ENCODE results near the gene FTSJ3. TPM values are rescaled to one million over a fixed set of nuclear protein-coding genes. Genes with fewer than 3 reads are reported as not detected.

Gene FTSJ3
- total and polyA plus RNA-seq, 2 of the 13 experiments (the other 11 are each of a cell fraction or from before 2014, with no cell fraction given) = 26.0 to 64.2 TPM

DNA sequence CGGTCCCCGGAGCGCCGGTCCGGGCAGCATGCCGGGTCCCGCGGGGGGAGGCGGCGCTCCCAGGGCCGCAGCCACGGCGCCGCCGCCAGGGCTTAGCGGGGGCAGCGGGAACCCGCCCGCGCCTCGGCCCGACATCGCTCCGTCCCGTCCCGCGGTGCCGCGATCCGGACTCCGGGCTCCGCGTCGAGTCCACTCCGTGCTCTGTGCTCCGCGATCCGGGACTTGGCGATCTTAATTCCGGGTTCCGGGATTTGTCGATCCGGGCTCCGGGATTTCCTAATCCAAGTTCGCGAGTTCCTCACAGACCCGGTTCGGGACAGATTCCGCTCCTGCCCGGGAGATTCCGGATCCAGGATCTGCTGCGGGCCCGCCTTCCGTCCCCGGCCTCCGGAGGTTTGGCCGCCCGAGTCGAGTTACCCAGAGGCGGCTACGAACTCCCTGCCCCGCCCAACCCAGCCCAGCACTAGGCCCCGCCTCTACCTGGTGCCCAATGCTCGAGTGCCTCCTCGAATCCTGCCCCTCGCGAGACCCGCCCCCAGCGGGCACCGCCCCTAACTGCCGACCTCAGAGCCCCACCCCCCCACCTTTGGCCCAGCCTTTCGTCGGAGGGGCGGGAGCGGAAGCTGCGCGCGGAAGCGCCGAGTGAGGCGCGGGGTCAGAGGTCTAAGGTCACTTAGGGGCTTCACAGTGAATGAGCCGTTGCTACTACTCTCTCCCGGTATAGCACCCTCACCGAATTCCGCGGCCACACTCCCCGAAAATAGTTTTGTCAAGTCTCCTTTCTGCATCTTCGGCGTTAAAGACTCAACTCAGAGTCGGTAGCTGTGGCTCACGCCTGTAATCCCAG, 15.3 kb upstream of the FTSJ3 start, which contains the start of gene SMARCD2 (continued):
- peak; percentile 84 for TF ChIP-seq ZNF335 (CRISPR knock-in tag; IDR thresholded peaks at IDR 0.05)
- no peak for TF ChIP-seq ZNF775 (CRISPR knock-in tag; IDR thresholded peaks at IDR 0.05; ENCODE audit: borderline replicate concordance)
- no peak for TF ChIP-seq ZMYM2 (CRISPR knock-in tag; IDR thresholded peaks at IDR 0.05)
- peak; percentile 91 for TF ChIP-seq MED1 (CRISPR knock-in tag; IDR thresholded peaks at IDR 0.05)
- TF ChIP-seq, protein P1, sequence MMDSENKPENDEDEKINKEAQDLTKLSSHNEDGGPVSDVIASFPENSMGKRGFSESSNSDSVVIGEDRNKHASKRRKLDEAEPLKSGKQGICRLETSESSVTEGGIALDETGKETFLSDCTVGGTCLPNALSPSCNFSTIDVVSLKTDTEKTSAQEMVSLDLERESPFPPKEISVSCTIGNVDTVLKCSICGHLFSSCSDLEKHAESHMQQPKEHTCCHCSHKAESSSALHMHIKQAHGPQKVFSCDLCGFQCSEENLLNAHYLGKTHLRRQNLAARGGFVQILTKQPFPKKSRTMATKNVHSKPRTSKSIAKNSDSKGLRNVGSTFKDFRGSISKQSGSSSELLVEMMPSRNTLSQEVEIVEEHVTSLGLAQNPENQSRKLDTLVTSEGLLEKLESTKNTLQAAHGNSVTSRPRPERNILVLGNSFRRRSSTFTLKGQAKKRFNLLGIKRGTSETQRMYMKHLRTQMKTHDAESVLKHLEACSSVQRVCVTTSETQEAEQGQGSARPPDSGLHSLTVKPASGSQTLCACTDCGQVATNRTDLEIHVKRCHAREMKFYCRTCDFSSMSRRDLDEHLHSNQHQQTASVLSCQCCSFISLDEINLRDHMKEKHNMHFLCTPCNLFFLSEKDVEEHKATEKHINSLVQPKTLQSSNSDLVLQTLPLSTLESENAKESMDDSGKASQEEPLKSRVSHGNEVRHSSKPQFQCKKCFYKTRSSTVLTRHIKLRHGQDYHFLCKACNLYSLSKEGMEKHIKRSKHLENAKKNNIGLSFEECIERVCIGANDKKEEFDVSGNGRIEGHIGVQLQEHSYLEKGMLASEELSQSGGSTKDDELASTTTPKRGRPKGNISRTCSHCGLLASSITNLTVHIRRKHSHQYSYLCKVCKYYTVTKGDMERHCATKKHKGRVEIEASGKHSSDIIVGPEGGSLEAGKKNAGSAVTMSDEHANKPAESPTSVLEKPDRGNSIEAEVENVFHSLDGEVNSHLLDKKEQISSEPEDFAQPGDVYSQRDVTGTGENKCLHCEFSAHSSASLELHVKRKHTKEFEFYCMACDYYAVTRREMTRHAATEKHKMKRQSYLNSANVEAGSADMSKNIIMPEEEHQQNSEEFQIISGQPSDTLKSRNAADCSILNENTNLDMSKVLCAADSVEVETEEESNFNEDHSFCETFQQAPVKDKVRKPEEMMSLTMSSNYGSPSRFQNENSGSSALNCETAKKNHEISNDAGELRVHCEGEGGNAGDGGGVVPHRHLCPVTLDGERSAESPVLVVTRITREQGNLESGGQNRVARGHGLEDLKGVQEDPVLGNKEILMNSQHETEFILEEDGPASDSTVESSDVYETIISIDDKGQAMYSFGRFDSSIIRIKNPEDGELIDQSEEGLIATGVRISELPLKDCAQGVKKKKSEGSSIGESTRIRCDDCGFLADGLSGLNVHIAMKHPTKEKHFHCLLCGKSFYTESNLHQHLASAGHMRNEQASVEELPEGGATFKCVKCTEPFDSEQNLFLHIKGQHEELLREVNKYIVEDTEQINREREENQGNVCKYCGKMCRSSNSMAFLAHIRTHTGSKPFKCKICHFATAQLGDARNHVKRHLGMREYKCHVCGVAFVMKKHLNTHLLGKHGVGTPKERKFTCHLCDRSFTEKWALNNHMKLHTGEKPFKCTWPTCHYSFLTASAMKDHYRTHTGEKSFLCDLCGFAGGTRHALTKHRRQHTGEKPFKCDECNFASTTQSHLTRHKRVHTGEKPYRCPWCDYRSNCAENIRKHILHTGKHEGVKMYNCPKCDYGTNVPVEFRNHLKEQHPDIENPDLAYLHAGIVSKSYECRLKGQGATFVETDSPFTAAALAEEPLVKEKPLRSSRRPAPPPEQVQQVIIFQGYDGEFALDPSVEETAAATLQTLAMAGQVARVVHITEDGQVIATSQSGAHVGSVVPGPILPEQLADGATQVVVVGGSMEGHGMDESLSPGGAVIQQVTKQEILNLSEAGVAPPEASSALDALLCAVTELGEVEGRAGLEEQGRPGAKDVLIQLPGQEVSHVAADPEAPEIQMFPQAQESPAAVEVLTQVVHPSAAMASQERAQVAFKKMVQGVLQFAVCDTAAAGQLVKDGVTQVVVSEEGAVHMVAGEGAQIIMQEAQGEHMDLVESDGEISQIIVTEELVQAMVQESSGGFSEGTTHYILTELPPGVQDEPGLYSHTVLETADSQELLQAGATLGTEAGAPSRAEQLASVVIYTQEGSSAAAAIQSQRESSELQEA (CRISPR knock-in tag; IDR thresholded peaks at IDR 0.05; ENCODE audit: not compliant biosample characterization) = peak; percentile 70
- TF ChIP-seq RBAK (CRISPR knock-in tag; IDR thresholded peaks at IDR 0.05) = no peak
- TF ChIP-seq ATM (IDR thresholded peaks at IDR 0.05; ENCODE audit: borderline replicate concordance) = no peak
- peak; percentile 82 for TF ChIP-seq ATF1 (CRISPR knock-in tag; IDR thresholded peaks at IDR 0.05)
- no peak for TF ChIP-seq ZKSCAN5 (CRISPR knock-in tag; IDR thresholded peaks at IDR 0.05)
- TF ChIP-seq ZFP62 (CRISPR knock-in tag; IDR thresholded peaks at IDR 0.05) = peak; percentile 41; the same call in 1 of the 2 replicates
- TF ChIP-seq, protein P2, sequence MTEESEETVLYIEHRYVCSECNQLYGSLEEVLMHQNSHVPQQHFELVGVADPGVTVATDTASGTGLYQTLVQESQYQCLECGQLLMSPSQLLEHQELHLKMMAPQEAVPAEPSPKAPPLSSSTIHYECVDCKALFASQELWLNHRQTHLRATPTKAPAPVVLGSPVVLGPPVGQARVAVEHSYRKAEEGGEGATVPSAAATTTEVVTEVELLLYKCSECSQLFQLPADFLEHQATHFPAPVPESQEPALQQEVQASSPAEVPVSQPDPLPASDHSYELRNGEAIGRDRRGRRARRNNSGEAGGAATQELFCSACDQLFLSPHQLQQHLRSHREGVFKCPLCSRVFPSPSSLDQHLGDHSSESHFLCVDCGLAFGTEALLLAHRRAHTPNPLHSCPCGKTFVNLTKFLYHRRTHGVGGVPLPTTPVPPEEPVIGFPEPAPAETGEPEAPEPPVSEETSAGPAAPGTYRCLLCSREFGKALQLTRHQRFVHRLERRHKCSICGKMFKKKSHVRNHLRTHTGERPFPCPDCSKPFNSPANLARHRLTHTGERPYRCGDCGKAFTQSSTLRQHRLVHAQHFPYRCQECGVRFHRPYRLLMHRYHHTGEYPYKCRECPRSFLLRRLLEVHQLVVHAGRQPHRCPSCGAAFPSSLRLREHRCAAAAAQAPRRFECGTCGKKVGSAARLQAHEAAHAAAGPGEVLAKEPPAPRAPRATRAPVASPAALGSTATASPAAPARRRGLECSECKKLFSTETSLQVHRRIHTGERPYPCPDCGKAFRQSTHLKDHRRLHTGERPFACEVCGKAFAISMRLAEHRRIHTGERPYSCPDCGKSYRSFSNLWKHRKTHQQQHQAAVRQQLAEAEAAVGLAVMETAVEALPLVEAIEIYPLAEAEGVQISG (CRISPR knock-in tag; IDR thresholded peaks at IDR 0.05) = peak; percentile 94
- no peak for TF ChIP-seq ZNF572 (CRISPR knock-in tag; IDR thresholded peaks at IDR 0.05)
- TF ChIP-seq ZNF446 (CRISPR knock-in tag; IDR thresholded peaks at IDR 0.05) = peak; percentile 84
- TF ChIP-seq NFRKB (IDR thresholded peaks at IDR 0.05) = no peak
- TF ChIP-seq STAG1 (CRISPR knock-in tag; IDR thresholded peaks at IDR 0.05) = peak; percentile 19
- TF ChIP-seq NFKB2 (CRISPR knock-in tag; IDR thresholded peaks at IDR 0.05; ENCODE audit: borderline replicate concordance) = peak; percentile 79; the same call in 1 of the 2 replicates
- TF ChIP-seq RAD21 (CRISPR knock-in tag; IDR thresholded peaks at IDR 0.05) = peak; percentile 95

Data from HepG2 (cell line).